HepG2 (cell line): ENCODE data around the gene APRT. TPM values are rescaled to one million over a fixed set of nuclear protein-coding genes. Genes with fewer than 3 reads are reported as not detected.

Source experiments
- ERF ChIP-seq: IDR thresholded peaks from 2 replicates; pipeline ENCODE4 v1.6.1; 2018; ENCODE audit warnings: missing biosample characterization, missing genetic modification reagents
- MTF2 ChIP-seq: sonication (generic); formaldehyde crosslinking; IDR thresholded peaks from 2 replicates; pipeline ENCODE4 v1.5.0; 2020; ENCODE audit warnings: missing genetic modification reagents, borderline replicate concordance
- NFE2L1 ChIP-seq: sonication (generic); formaldehyde crosslinking; IDR thresholded peaks from 2 replicates; pipeline ENCODE4 v1.4.0; 2020; ENCODE audit warnings: missing genetic modification reagents, mild to moderate bottlenecking, borderline replicate concordance
- NFYB ChIP-seq: sonication (generic); formaldehyde crosslinking; IDR thresholded peaks from 2 replicates; pipeline ENCODE4 v1.4.0; 2020; ENCODE audit warnings: missing genetic modification reagents
- RAD51 ChIP-seq: fragments of 450-650 bp; IDR thresholded peaks from 2 replicates; pipeline ENCODE4 v1.6.1; 2016; ENCODE audit warnings: borderline replicate concordance
- SALL1 ChIP-seq: sonication (generic); formaldehyde crosslinking; IDR thresholded peaks from 2 replicates; pipeline ENCODE4 v1.8.0; 2022; ENCODE audit warnings: mild to moderate bottlenecking, missing genetic modification reagents
- TSC22D2 ChIP-seq: sonication (generic); formaldehyde crosslinking; IDR thresholded peaks from 2 replicates; pipeline ENCODE4 v1.5.1; 2020; ENCODE audit warnings: missing genetic modification reagents, mild to moderate bottlenecking, borderline replicate concordance
- ZNF160 ChIP-seq: sonication (generic); formaldehyde crosslinking; IDR thresholded peaks from 2 replicates; pipeline ENCODE4 v1.8.0; 2022; ENCODE audit warnings: mild to moderate bottlenecking, inconsistent platforms, missing genetic modification reagents
- ZNF577 ChIP-seq: sonication (generic); formaldehyde crosslinking; IDR thresholded peaks from 2 replicates; pipeline ENCODE4 v1.4.0; 2020; ENCODE audit warnings: mild to moderate bottlenecking, low read depth, missing genetic modification reagents, borderline replicate concordance
- ZNF724P ChIP-seq: sonication (generic); formaldehyde crosslinking; IDR thresholded peaks from 2 replicates; pipeline ENCODE4 v1.8.0; 2022; ENCODE audit warnings: missing genetic modification reagents, borderline replicate concordance
- ZNF883 ChIP-seq: sonication (generic); formaldehyde crosslinking; IDR thresholded peaks from 2 replicates; pipeline ENCODE4 v1.5.1; 2020; ENCODE audit warnings: mild to moderate bottlenecking, missing genetic modification reagents; ENCODE audit errors: not compliant biosample characterization
- polyA plus RNA-seq, 8 experiments: library from polyadenylated mRNA; depleted of rRNA in 3 of 8; stranded (reverse) in 7 of 8; unstranded in 1 of 8; fragments of >200 nt; fragmentation: Illumina TruSeq in 4 of 8; extraction: Trizol in 4 of 8; gene quantifications; 2 replicates each; pipeline versions ENCODE4 v1.2.1 to v1.2.3, GENCODE V29; 2011 to 2016; ENCODE audit warnings: low read depth in 4 of 8, missing spikeins in 1 of 8, mixed read lengths in 1 of 8; ENCODE audit not compliant: insufficient read depth in 1 of 8
- total RNA-seq, 5 experiments: library from RNA; depleted of rRNA; stranded (reverse); fragments of >200 nt; fragmentation: Illumina TruSeq; extraction: Trizol; gene quantifications; 2 replicates each; pipeline ENCODE4 v1.2.3, GENCODE V29; 2016; ENCODE audit warnings: low read depth in 1 of 5
- TF ChIP-seq, protein P1 (sequence below): sonication (generic); formaldehyde crosslinking; IDR thresholded peaks from 2 replicates; pipeline ENCODE4 v1.4.0; 2020; ENCODE audit warnings: low read depth, missing genetic modification reagents
- TF ChIP-seq, protein P2 (sequence below), 2 experiments: sonication (generic) in 1 of 2; formaldehyde crosslinking in 1 of 2; IDR thresholded peaks; 2 replicates each; pipeline versions ENCODE4 v1.5.1 to v1.6.1; 2011 to 2020; ENCODE audit warnings: borderline replicate concordance in 1 of 2, low read depth in 1 of 2, low read length in 1 of 2, mild to moderate bottlenecking in 1 of 2, missing genetic modification reagents in 1 of 2, moderate library complexity in 1 of 2
- TF ChIP-seq, protein P3 (sequence below): IDR thresholded peaks from 2 replicates; pipeline ENCODE4 v1.6.1; 2016
- TF ChIP-seq, protein P4 (sequence below): IDR thresholded peaks from 2 replicates; pipeline ENCODE4 v1.6.1; 2016; ENCODE audit warnings: control low read depth
- TF ChIP-seq, protein P5 (sequence below): IDR thresholded peaks from 2 replicates; pipeline ENCODE4 v1.6.1; 2016; ENCODE audit warnings: low read depth, borderline replicate concordance
- TF ChIP-seq, protein P6 (sequence below): sonication (generic); formaldehyde crosslinking; IDR thresholded peaks from 2 replicates; pipeline ENCODE4 v1.8.0; 2022; ENCODE audit warnings: missing genetic modification reagents, mild to moderate bottlenecking, inconsistent platforms, borderline replicate concordance

Gene APRT
- total and polyA plus RNA-seq, 2 of the 13 experiments (the other 11 are each of a cell fraction or from before 2014, with no cell fraction given), result 155 to 242 TPM

DNA sequence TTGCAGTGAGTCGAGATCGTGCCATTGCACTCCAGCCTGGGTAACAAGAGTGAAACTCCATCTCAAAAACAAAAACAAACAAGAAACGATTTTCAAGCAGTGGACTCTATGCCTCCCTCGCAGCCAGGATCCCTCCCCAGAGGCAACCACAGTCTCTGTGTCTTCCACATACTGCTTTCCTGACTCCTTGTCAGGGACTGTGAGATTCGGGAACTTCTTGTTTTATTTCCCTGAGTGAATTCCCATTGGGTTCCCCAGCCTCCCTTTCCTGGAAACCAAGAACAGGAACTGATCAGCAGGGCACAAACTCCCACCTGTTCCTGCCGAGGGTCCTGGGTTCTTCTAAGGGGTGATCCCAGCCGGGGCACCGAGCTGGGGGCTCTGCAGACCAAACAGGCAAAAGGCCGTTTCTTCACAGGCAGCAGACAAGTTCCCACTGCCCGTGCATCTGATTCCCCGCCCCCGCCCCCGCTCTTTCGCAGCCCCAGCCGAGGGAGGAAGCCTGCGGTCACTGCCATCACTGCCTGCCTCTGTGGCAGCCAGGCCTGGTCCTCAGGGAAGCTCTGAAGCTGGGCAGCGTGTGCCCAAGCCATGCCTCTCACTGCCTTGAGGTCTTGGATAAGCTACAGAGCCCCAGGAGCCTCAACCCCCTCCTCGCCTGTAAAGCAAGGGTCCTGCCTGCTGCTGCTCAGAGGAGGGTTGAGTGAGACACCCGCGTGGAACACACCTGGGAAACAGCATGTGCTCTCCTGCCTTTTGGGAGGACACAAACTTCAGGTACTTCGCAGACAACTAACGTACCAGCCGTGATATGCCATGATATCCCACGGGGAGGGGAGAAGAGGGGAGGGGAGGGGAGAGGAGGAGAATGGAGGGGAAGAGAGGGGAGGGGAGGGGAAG lies 21.2 kb downstream of the APRT start (continued):
- TF ChIP-seq, protein P1, sequence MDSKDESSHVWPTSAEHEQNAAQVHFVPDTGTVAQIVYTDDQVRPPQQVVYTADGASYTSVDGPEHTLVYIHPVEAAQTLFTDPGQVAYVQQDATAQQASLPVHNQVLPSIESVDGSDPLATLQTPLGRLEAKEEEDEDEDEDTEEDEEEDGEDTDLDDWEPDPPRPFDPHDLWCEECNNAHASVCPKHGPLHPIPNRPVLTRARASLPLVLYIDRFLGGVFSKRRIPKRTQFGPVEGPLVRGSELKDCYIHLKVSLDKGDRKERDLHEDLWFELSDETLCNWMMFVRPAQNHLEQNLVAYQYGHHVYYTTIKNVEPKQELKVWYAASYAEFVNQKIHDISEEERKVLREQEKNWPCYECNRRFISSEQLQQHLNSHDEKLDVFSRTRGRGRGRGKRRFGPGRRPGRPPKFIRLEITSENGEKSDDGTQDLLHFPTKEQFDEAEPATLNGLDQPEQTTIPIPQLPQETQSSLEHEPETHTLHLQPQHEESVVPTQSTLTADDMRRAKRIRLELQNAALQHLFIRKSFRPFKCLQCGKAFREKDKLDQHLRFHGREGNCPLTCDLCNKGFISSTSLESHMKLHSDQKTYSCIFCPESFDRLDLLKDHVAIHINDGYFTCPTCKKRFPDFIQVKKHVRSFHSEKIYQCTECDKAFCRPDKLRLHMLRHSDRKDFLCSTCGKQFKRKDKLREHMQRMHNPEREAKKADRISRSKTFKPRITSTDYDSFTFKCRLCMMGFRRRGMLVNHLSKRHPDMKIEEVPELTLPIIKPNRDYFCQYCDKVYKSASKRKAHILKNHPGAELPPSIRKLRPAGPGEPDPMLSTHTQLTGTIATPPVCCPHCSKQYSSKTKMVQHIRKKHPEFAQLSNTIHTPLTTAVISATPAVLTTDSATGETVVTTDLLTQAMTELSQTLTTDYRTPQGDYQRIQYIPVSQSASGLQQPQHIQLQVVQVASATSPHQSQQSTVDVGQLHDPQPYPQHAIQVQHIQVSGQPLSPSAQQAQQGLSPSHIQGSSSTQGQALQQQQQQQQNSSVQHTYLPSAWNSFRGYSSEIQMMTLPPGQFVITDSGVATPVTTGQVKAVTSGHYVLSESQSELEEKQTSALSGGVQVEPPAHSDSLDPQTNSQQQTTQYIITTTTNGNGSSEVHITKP (CRISPR knock-in tag), result peak; percentile 23; the same call in 1 of the 2 replicates
- TF ChIP-seq, protein P2, sequence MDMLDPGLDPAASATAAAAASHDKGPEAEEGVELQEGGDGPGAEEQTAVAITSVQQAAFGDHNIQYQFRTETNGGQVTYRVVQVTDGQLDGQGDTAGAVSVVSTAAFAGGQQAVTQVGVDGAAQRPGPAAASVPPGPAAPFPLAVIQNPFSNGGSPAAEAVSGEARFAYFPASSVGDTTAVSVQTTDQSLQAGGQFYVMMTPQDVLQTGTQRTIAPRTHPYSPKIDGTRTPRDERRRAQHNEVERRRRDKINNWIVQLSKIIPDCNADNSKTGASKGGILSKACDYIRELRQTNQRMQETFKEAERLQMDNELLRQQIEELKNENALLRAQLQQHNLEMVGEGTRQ (IDR thresholded peaks at IDR 0.05; ENCODE audit: low read depth, low read length), result no peak
- TF ChIP-seq, protein P2 (CRISPR knock-in tag; IDR thresholded peaks at IDR 0.05; ENCODE audit: borderline replicate concordance), result no peak
- TF ChIP-seq NFE2L1 (CRISPR knock-in tag), result no peak
- no peak for TF ChIP-seq ZNF160 (CRISPR knock-in tag)
- TF ChIP-seq ZNF724P (CRISPR knock-in tag), result no peak
- TF ChIP-seq, protein P3, sequence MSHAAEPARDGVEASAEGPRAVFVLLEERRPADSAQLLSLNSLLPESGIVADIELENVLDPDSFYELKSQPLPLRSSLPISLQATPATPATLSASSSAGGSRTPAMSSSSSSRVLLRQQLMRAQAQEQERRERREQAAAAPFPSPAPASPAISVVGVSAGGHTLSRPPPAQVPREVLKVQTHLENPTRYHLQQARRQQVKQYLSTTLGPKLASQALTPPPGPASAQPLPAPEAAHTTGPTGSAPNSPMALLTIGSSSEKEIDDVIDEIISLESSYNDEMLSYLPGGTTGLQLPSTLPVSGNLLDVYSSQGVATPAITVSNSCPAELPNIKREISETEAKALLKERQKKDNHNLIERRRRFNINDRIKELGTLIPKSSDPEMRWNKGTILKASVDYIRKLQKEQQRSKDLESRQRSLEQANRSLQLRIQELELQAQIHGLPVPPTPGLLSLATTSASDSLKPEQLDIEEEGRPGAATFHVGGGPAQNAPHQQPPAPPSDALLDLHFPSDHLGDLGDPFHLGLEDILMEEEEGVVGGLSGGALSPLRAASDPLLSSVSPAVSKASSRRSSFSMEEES (CRISPR knock-in tag), result no peak
- no peak for TF ChIP-seq ZNF577
- TF ChIP-seq RAD51, result no peak
- no peak for TF ChIP-seq NFYB (CRISPR knock-in tag)
- 0 out of 2 replicates have a peak, but pooled peaks have one; percentile 27 for TF ChIP-seq SALL1 (CRISPR knock-in tag)
- TF ChIP-seq ZNF883 (CRISPR knock-in tag), result no peak
- TF ChIP-seq, protein P4, sequence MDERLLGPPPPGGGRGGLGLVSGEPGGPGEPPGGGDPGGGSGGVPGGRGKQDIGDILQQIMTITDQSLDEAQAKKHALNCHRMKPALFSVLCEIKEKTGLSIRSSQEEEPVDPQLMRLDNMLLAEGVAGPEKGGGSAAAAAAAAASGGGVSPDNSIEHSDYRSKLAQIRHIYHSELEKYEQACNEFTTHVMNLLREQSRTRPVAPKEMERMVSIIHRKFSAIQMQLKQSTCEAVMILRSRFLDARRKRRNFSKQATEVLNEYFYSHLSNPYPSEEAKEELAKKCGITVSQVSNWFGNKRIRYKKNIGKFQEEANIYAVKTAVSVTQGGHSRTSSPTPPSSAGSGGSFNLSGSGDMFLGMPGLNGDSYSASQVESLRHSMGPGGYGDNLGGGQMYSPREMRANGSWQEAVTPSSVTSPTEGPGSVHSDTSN, result no peak
- TF ChIP-seq, protein P5, sequence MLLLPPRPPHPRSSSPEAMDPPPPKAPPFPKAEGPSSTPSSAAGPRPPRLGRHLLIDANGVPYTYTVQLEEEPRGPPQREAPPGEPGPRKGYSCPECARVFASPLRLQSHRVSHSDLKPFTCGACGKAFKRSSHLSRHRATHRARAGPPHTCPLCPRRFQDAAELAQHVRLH (CRISPR knock-in tag), result no peak
- TF ChIP-seq, protein P6, sequence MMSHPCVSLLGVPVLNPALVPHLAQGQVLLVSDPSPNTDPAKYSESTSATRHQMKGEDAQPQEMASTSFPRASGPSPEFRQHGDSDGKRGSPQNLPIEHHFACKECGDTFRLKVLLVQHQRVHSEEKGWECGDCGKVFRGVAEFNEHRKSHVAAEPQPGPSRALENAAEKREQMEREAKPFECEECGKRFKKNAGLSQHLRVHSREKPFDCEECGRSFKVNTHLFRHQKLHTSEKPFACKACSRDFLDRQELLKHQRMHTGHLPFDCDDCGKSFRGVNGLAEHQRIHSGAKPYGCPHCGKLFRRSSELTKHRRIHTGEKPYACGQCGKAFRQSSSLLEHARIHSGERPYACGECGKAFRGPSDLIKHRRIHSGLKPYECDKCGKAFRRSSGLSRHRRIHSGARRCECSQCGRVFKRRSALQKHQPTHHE, result no peak
- no peak for TF ChIP-seq ERF (CRISPR knock-in tag)
- TF ChIP-seq MTF2 (CRISPR knock-in tag), result no peak
- no peak for TF ChIP-seq TSC22D2 (CRISPR knock-in tag)
